ENCODE measurements around the gene ARHGAP10. TPM values are rescaled to one million over a fixed set of nuclear protein-coding genes. Genes with fewer than 3 reads are reported as not detected.

Gene ARHGAP10
- polyA plus RNA-seq, 1 experiment: 20.2 TPM

DNA sequence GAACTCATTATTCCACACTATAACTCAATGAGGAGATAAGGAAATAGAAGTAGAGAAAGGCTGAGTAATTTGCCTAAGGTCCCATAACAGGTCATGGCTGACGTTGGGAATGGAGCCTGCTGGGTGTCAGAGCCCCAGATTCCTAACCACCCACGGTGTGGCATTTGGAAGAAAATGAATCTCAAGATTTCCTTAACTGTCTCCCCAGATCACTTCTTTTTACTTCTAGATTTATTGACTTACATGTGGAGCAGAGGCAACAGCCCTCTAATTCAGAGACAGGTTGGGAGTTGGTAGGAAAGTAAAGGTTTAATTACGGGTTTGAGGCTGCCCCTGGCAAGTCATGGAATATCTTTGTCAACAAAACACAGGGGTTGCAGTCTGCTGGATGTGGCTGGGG, 134.0 kb downstream of the ARHGAP10 start:
- TF ChIP-seq, protein P1, sequence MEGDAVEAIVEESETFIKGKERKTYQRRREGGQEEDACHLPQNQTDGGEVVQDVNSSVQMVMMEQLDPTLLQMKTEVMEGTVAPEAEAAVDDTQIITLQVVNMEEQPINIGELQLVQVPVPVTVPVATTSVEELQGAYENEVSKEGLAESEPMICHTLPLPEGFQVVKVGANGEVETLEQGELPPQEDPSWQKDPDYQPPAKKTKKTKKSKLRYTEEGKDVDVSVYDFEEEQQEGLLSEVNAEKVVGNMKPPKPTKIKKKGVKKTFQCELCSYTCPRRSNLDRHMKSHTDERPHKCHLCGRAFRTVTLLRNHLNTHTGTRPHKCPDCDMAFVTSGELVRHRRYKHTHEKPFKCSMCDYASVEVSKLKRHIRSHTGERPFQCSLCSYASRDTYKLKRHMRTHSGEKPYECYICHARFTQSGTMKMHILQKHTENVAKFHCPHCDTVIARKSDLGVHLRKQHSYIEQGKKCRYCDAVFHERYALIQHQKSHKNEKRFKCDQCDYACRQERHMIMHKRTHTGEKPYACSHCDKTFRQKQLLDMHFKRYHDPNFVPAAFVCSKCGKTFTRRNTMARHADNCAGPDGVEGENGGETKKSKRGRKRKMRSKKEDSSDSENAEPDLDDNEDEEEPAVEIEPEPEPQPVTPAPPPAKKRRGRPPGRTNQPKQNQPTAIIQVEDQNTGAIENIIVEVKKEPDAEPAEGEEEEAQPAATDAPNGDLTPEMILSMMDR (IDR thresholded peaks at IDR 0.05; ENCODE audit: insufficient read depth, low read depth, low read length): no peak
- POLR2A ChIA-PET: no interaction called here
- no peak for DNase-seq (ENCODE audit: low read depth)
- CTCF ChIA-PET: interaction anchor here (0.6 to 6.7 kb wide), 28 partner anchors 12 to 1516 kb away, joined by 3 to 169 read pairs (median 7); partner anchors contain the start of genes ARHGAP10, PRMT9 and TMEM184C
- Histone ChIP-seq H3K27me3 (ENCODE audit: control insufficient read depth, insufficient read depth, low read length) (no peaks in the 10 kb centered on the region), H3K4me3 (ENCODE audit: low read depth, low read length) (no peak overlapping the region), H3K36me3 (ENCODE audit: control insufficient read depth, insufficient read depth, low read length) (peaks cover 6% of the 10 kb centered on the region; the same call in 1 of the 2 replicates)

DNA sequence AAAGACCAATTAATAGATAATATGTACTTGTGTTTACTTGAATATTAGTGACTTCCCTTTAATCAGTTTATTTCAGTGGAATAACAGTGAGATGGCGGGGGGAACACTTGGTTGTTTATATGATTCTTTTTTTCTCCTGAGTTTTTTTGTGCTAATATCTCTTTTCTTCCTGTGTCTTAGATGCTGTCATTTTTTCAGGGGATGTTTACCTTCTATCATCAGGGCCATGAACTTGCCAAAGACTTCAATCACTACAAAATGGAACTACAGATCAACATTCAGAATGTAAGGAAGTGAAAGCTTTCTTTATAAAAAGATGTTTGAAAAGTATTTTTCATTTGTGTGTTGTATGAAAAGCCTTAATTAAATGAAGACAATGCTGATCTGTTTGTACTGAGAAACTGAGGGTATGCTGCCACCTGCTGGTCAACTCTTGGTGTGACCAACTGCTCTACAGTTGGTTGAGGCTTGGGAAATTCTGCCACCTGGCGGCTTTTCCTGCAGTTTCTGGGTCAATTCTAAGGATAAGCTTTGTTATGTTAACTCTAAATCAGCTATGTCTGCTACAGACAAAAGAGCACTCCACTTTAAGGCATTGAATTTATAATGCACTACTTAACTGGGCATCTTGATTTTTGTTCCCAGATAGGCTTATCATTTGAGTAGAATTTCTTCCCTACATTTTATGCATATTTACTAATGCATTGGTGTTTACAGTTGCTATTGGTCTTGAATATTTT, 134.8 kb downstream of the ARHGAP10 start:
- POLR2A ChIA-PET: no interaction called here
- Histone ChIP-seq H3K27me3 (ENCODE audit: control insufficient read depth, insufficient read depth, low read length) (no peaks in the 10 kb centered on the region), H3K4me3 (ENCODE audit: low read depth, low read length) (no peak overlapping the region), H3K36me3 (ENCODE audit: control insufficient read depth, insufficient read depth, low read length) (peaks cover 4% of the 10 kb centered on the region; the same call in 1 of the 2 replicates)
- CTCF ChIA-PET: interaction anchor here (0.6 to 6.7 kb wide), 74 partner anchors 9 to 1517 kb away, joined by 3 to 169 read pairs (median 4); partner anchors contain the start of genes ARHGAP10, PRMT9 and TMEM184C
- peak; percentile 38 for DNase-seq (ENCODE audit: low read depth)
- TF ChIP-seq, protein P1 (IDR thresholded peaks at IDR 0.05; ENCODE audit: insufficient read depth, low read depth, low read length): peak; percentile 96

DNA sequence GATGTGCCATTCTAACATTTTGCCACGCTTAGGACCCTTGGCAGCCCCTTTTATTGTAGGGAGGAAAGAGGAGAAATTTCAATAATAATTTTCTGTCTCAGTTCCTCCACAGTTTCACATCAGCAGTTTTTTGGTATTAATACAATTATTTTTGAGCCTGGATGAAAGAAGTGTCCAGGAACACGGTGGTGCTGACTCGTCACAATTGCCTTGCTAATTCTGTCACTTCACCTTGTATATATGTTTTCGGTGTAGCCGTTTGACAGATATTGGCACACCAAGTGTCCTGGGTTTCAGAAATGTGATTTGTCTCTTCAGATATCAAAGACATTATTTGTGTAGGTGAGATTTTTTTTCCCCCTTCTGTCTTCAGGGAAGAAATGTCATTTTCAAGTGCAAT, 142.2 kb downstream of the ARHGAP10 start:
- TF ChIP-seq, protein P1 (IDR thresholded peaks at IDR 0.05; ENCODE audit: insufficient read depth, low read depth, low read length): no peak
- POLR2A ChIA-PET: interaction anchor here (0.6 kb wide), 1 partner anchor 231 kb away, joined by 5 read pairs; no protein-coding TSS in a partner anchor
- no peak for DNase-seq (ENCODE audit: low read depth)
- H3K4me3 ChIP-seq (ENCODE audit: low read depth, low read length): no peak overlapping the region
- CTCF ChIA-PET: interaction anchor here (0.6 to 1.6 kb wide), 2 partner anchors 135 to 165 kb away, joined by 3 to 4 read pairs; no protein-coding TSS in a partner anchor
- no peaks in the 10 kb centered on the region for H3K27me3 ChIP-seq (ENCODE audit: control insufficient read depth, insufficient read depth, low read length)
- H3K36me3 ChIP-seq (ENCODE audit: control insufficient read depth, insufficient read depth, low read length): peaks cover 5% of the 10 kb centered on the region; the same call in 1 of the 2 replicates

DNA sequence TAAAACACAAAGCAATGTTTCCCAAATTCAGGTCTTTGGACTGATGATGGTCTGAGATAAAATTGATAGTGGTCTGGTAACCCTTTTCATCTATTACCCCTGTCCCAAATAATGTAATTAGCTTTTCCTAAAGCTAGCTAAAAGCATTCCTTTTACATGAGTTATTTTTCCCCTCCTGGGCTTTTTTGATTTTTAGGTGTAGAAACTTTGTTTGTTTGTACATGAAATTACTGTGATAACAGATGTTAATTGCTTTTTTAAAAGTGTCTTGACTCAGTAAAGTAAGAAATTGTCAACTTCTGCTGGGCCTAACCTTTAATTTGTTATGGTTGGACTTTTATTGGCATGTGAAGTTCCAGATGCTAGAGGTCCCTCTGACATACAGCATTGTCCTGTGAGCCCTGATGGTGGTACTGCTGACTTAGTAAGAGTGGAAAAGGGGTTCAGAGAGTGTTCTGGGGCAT, 145.5 kb downstream of the ARHGAP10 start:
- Histone ChIP-seq H3K36me3 (ENCODE audit: control insufficient read depth, insufficient read depth, low read length) (peaks cover 5% of the 10 kb centered on the region; the same call in 1 of the 2 replicates), H3K27me3 (ENCODE audit: control insufficient read depth, insufficient read depth, low read length) (no peaks in the 10 kb centered on the region), H3K4me3 (ENCODE audit: low read depth, low read length) (no peak overlapping the region)
- TF ChIP-seq, protein P1 (IDR thresholded peaks at IDR 0.05; ENCODE audit: insufficient read depth, low read depth, low read length): no peak
- CTCF ChIA-PET: interaction anchor here (4.2 kb wide), 1 partner anchor 11 kb away, joined by 17 read pairs; no protein-coding TSS in a partner anchor
- DNase-seq (ENCODE audit: low read depth): no peak
- POLR2A ChIA-PET: no interaction called here

DNA sequence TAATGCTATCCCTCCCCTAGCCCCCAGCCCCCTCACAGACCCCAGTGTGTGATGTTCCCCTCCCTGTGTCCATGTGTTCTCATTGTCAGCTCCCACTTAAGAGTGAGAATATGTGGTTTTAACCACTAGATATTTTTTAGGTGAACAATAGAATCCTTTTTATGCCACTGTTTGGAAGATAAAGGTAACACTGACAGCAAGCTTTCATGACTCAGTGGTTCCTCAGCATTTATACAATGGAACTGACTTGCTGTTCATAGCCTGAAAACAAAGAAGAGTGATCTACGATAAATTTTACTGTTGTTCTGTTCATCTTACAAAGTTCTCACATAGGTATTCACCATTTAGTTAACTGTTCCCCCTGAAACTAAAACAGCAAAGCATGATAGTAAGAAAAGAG, 147.8 kb downstream of the ARHGAP10 start:
- ChIA-PET CTCF (interaction anchor here (1.0 to 4.2 kb wide), 2 partner anchors 10 to 13 kb away, joined by 4 to 17 read pairs; no protein-coding TSS in a partner anchor), POLR2A (no interaction called here)
- TF ChIP-seq, protein P1 (IDR thresholded peaks at IDR 0.05; ENCODE audit: insufficient read depth, low read depth, low read length): no peak

More for the DNA sequence above, 147.8 kb downstream of the ARHGAP10 start:
- H3K4me3 ChIP-seq (ENCODE audit: low read depth, low read length): no peak overlapping the region
- H3K27me3 ChIP-seq (ENCODE audit: control insufficient read depth, insufficient read depth, low read length): no peaks in the 10 kb centered on the region
- DNase-seq (ENCODE audit: low read depth): no peak
- H3K36me3 ChIP-seq (ENCODE audit: control insufficient read depth, insufficient read depth, low read length): peaks cover 6% of the 10 kb centered on the region

Measured in BJ (cell line).